WERI-Rb-1 (cell line): ENCODE measurements around the gene DENND1A.
A peak's percentile ranks its signal among the peaks of the same experiment; 100 is the strongest.
"Not testable (repeated sequence)": the region's sequence is repeated elsewhere in the genome, so short reads cannot be mapped to it uniquely, and the experiment has no call there.

Experiments used
- DNase-seq: peaks from one replicate; pipeline ENCODE4 v3.0.0-alpha.2; 2020
- H3K27ac ChIP-seq: fragments of 250-450 bp; sonication (Bioruptor Pico); 2 replicates; pipeline ENCODE4 v1.5.1; 2020; ENCODE audit warnings: mild to moderate bottlenecking, moderate library complexity
- H3K27me3 ChIP-seq: fragments of 250-450 bp; sonication (Bioruptor Pico); 2 replicates; pipeline ENCODE4 v1.5.1; 2021; ENCODE audit warnings: mild to moderate bottlenecking, low read depth, moderate library complexity; ENCODE audit not compliant: insufficient read depth, severe bottlenecking
- H3K36me3 ChIP-seq: fragments of 250-450 bp; sonication (Bioruptor Pico); 2 replicates; pipeline ENCODE4 v1.5.1; 2020; ENCODE audit warnings: mild to moderate bottlenecking, moderate library complexity
- H3K4me3 ChIP-seq: 2 replicates; pipeline ENCODE4 v1.5.1; 2011; ENCODE audit warnings: low read depth, mild to moderate bottlenecking, control low read depth, low read length
- H3K9me3 ChIP-seq: fragments of 250-450 bp; sonication (Bioruptor Pico); 2 replicates; pipeline ENCODE4 v1.5.1; 2021; ENCODE audit warnings: mild to moderate bottlenecking, moderate library complexity; ENCODE audit not compliant: severe bottlenecking
- TF ChIP-seq, protein P1 (sequence below): IDR thresholded peaks from 2 replicates; pipeline ENCODE4 v1.5.1; 2011; ENCODE audit warnings: low read depth, mild to moderate bottlenecking, control low read depth, inconsistent platforms, low read length

Gene DENND1A

GRCh38 chr9:123945532-123945931, 15.6 kb upstream of the DENND1A start:
- Histone ChIP-seq H3K27me3 (no peaks in the 10 kb centered on the region), H3K4me3 (no peak overlapping the region), H3K9me3 (no peaks in the 10 kb centered on the region), H3K36me3 (no peaks in the 10 kb centered on the region), H3K27ac (no peak overlapping the region)
- no peak for DNase-seq
- TF ChIP-seq, protein P1, sequence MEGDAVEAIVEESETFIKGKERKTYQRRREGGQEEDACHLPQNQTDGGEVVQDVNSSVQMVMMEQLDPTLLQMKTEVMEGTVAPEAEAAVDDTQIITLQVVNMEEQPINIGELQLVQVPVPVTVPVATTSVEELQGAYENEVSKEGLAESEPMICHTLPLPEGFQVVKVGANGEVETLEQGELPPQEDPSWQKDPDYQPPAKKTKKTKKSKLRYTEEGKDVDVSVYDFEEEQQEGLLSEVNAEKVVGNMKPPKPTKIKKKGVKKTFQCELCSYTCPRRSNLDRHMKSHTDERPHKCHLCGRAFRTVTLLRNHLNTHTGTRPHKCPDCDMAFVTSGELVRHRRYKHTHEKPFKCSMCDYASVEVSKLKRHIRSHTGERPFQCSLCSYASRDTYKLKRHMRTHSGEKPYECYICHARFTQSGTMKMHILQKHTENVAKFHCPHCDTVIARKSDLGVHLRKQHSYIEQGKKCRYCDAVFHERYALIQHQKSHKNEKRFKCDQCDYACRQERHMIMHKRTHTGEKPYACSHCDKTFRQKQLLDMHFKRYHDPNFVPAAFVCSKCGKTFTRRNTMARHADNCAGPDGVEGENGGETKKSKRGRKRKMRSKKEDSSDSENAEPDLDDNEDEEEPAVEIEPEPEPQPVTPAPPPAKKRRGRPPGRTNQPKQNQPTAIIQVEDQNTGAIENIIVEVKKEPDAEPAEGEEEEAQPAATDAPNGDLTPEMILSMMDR: no peak

DNA sequence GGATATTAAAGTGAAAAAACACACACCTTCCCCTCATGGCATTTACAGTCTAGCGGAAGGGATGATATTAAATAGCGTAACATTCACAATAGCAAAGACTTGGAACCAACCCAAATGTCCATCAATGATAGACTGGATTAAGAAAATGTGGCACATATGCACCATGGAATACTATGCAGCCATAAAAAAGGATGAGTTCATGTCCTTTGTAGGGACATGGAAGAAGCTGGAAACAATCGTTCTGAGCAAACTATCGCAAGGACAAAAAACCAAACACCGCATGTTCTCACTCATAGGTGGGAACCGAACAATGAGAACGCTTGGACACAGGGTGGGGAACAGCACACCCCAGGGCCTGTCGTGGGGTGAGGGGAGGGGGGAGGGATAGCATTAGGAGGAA, 14.5 kb upstream of the DENND1A start:
- not testable (repeated sequence) for H3K4me3 ChIP-seq, H3K36me3 ChIP-seq, H3K9me3 ChIP-seq, H3K27ac ChIP-seq, DNase-seq, H3K27me3 ChIP-seq

GRCh38 chr9:123943671-123944070, 13.7 kb upstream of the DENND1A start:
- TF ChIP-seq, protein P1: no peak
- H3K4me3 ChIP-seq: no peak overlapping the region
- H3K27ac ChIP-seq: no peak overlapping the region

DNA sequence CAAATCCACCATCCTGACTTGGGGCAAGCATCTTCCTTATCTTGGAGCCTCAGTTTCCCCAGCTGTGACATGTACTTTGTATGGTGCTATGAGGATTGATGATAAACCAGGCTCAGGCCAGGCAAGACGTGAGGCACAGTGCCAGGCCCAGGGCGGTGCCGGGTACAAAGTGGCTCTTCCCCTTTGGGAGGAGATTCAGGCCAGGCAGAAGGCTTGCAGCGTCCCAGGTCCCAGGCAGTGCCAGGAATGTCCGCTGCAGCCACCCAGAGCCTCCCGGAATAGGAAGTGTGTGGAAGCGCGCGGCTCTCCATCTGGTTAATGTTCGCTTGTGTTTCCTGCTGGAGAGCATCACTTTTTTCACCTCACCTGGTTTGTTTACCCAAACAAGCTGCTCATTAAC, 12.6 kb upstream of the DENND1A start:
- no peak overlapping the region for H3K4me3 ChIP-seq
- H3K27ac ChIP-seq: no peak overlapping the region
- H3K9me3 ChIP-seq: no peaks in the 10 kb centered on the region
- no peaks in the 10 kb centered on the region for H3K36me3 ChIP-seq
- TF ChIP-seq, protein P1: no peak
- DNase-seq: no peak
- H3K27me3 ChIP-seq: no peaks in the 10 kb centered on the region

More at GRCh38 chr9:123943671-123944070, 13.7 kb upstream of the DENND1A start:
- no peaks in the 10 kb centered on the region for H3K9me3 ChIP-seq
- H3K27me3 ChIP-seq: no peaks in the 10 kb centered on the region
- H3K36me3 ChIP-seq: no peaks in the 10 kb centered on the region
- DNase-seq: no peak

- TF ChIP-seq, protein P1: no peak
- H3K9me3 ChIP-seq: no peaks in the 10 kb centered on the region
- H3K4me3 ChIP-seq: no peak overlapping the region
- no peak overlapping the region for H3K27ac ChIP-seq
- DNase-seq: no peak
- no peaks in the 10 kb centered on the region for H3K27me3 ChIP-seq
- H3K36me3 ChIP-seq: no peaks in the 10 kb centered on the region
Observed at GRCh38 chr9:123941524-123942070, 11.7 kb upstream of the DENND1A start.

DNA sequence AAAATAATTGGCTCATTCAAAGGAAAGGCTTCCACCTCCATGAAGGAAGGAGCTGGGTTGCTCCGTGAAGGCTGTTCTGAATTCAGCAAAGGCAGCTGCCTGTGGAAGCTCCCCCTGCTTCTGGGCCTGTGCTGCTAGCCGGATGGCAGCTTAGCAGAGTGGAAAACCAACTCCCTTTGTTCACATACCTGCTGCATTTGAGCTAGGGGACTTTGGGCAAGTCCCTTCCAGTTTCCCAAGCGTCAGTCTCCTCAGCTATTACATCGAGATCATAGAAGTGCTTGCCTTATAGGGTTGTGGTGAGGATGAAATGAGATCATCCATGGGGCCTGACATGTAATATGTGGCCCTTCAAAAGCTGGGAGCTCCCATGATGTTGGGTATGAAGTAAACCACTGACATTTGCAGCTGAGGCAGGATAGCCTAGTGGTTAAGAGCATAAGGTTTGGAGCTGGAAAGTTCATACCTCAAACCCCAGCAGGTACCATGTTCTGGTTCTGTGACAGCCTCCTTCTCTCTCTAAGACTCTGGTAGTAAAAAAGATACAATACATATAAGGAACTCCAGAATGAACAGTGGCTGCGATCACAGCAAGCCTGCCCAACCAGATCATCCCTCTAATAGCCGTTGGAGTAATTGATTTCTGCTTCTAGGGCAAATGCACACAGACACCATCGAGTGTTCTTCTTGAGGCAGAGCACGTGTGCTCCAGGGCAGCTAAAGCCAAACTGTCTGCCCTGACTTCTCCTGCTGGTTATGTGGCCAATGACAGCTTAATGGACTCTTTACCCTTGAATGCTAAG, 11.0 kb upstream of the DENND1A start:
- no peak for DNase-seq
- Histone ChIP-seq H3K36me3 (no peaks in the 10 kb centered on the region), H3K4me3 (no peak overlapping the region), H3K9me3 (no peaks in the 10 kb centered on the region), H3K27ac (no peak overlapping the region), H3K27me3 (no peaks in the 10 kb centered on the region)
- TF ChIP-seq, protein P1: 0 out of 2 replicates have a peak, but pooled peaks have one; percentile 16
